Gastrocnemius medialis (tissue), 4 donors: ENCODE results near the gene FOXF1.

Source experiments
- POLR2A ChIP-seq, 2 donors: fragments of 450-650 bp; IDR thresholded peaks; one replicate each; pipeline ENCODE4 v1.6.1; 2017; ENCODE audit warnings: antibody characterized with exemption in 2 of 2, mild to moderate bottlenecking in 2 of 2, moderate library complexity in 2 of 2
- TF ChIP-seq, protein P1 (sequence below), 5 experiments: fragments of 450-650 bp in 3 of 5; fragments of 200-600 bp in 2 of 5; sonication (generic) in 2 of 5; IDR thresholded peaks in 4 of 5; conservative IDR thresholded peaks in 1 of 5; 1 replicate in 4 of 5; 2 replicates in 1 of 5; pipeline ENCODE4 v1.5.1; 2016 to 2019; ENCODE audit warnings: antibody characterized with exemption in 5 of 5, mild to moderate bottlenecking in 3 of 5, moderate library complexity in 3 of 5

DNA sequence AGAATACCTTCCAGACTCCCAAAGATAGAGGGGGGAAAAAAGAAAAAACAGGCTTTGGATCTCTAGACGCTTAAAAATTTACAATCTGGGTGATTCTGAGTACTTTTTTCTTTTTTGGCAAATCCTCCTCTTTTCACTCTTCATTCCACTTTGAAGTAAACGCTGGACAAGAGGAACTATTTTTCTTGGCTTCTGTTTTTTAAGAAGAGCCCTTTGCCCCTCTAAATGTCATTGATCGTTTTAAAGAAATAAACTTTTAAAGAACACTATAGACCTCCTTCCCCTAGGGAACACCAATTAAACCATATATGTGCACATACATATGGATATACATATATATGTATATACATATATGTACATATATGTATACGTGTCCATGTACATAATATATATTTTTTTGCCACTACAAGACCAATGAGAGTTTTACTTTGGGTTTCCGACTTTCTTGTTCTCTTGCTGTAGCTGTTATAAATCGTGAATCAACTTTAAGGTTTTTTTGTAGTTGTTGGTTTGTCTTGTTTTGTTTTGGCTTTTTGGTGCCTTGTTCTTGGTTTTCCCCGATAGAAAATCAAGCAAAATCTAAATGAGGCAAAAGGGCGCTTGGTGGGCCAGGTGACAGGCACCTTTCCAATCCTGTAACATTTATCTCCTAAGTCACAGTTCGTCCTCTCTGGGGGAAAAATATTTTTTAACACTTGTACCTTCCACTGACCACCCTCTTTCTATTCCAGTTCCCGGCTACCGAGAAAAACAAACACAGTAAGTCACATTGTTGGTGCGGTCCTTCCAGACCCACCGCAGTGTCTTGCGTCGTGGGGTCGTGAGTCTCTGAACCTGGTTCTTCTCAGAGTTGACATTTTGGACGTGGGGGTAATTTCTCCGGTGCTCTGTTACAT is 4.4 kb downstream of the FOXF1 start:
- TF ChIP-seq POLR2A (IDR thresholded peaks at IDR 0.05): no peak
- TF ChIP-seq, protein P1, sequence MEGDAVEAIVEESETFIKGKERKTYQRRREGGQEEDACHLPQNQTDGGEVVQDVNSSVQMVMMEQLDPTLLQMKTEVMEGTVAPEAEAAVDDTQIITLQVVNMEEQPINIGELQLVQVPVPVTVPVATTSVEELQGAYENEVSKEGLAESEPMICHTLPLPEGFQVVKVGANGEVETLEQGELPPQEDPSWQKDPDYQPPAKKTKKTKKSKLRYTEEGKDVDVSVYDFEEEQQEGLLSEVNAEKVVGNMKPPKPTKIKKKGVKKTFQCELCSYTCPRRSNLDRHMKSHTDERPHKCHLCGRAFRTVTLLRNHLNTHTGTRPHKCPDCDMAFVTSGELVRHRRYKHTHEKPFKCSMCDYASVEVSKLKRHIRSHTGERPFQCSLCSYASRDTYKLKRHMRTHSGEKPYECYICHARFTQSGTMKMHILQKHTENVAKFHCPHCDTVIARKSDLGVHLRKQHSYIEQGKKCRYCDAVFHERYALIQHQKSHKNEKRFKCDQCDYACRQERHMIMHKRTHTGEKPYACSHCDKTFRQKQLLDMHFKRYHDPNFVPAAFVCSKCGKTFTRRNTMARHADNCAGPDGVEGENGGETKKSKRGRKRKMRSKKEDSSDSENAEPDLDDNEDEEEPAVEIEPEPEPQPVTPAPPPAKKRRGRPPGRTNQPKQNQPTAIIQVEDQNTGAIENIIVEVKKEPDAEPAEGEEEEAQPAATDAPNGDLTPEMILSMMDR (IDR thresholded peaks at IDR 0.05 in 4 of 5, conservative IDR thresholded peaks at IDR 0.05 in 1 of 5): no peak
